Measurements from ENCODE around the gene NBPF6. TPM values are rescaled to one million over a fixed set of nuclear protein-coding genes. Genes with fewer than 3 reads are reported as not detected.
"Not testable (repeated sequence)": the region's sequence is repeated elsewhere in the genome, so short reads cannot be mapped to it uniquely, and the experiment has no call there.

NBPF6 gene
- total RNA-seq, 1 experiment from 2014 or later: not detected

DNA sequence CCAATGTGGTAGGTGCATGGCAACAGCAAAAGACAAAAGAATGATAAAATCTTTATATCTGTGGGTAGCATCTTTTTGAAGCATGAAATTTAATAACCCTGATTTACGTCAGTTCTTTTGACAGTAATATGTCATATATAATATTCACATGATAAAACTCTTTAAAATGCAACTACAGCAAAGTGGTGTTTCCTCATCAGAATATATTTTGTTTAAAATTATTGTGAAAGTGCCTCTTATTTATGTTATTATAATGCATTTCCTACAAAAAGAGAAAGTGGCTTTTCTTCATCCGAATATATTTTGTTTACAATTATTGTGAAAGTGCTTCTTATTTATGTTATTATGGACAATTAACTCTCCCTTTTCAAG lies 62.9 kb downstream of the NBPF6 start:
- POLR2A ChIA-PET: interaction anchor here (1.4 to 1.9 kb wide), 2 partner anchors 10 to 130 kb away, joined by 3 to 6 read pairs; no protein-coding TSS in a partner anchor
- CTCF ChIA-PET: interaction anchor here (0.6 to 5.7 kb wide), 22 partner anchors 9 to 1419 kb away, joined by 3 to 122 read pairs (median 4); partner anchors contain the start of genes CLCC1 and EEIG2
- DNase-seq (ENCODE audit: unreplicated experiment): no peak
- TF ChIP-seq, protein P1, sequence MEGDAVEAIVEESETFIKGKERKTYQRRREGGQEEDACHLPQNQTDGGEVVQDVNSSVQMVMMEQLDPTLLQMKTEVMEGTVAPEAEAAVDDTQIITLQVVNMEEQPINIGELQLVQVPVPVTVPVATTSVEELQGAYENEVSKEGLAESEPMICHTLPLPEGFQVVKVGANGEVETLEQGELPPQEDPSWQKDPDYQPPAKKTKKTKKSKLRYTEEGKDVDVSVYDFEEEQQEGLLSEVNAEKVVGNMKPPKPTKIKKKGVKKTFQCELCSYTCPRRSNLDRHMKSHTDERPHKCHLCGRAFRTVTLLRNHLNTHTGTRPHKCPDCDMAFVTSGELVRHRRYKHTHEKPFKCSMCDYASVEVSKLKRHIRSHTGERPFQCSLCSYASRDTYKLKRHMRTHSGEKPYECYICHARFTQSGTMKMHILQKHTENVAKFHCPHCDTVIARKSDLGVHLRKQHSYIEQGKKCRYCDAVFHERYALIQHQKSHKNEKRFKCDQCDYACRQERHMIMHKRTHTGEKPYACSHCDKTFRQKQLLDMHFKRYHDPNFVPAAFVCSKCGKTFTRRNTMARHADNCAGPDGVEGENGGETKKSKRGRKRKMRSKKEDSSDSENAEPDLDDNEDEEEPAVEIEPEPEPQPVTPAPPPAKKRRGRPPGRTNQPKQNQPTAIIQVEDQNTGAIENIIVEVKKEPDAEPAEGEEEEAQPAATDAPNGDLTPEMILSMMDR (IDR thresholded peaks at IDR 0.05; ENCODE audit: unreplicated experiment): no peak
- no peaks in the 10 kb centered on the region for H3K4me1 Mint-ChIP-seq (ENCODE audit: insufficient read depth, unreplicated experiment)
- peaks cover 20% of the 10 kb centered on the region for H3K27me3 Mint-ChIP-seq (ENCODE audit: insufficient read depth, unreplicated experiment)
- no peak overlapping the region for H3K4me3 Mint-ChIP-seq (ENCODE audit: unreplicated experiment)
- intact Hi-C loops (cut with micrococcal nuclease): loop anchor here (2.0 kb wide), 3 partner anchors 58 to 386 kb away; partner anchors contain the start of gene STXBP3
- no peaks in the 10 kb centered on the region for H3K36me3 Mint-ChIP-seq (ENCODE audit: insufficient read depth, unreplicated experiment)
- no TSS peak for BruUV-seq (replicated peaks)
- no peaks in the 10 kb centered on the region for H3K9me3 Mint-ChIP-seq (ENCODE audit: unreplicated experiment)
- H3K27ac Mint-ChIP-seq (ENCODE audit: low read depth, unreplicated experiment): no peak overlapping the region

DNA sequence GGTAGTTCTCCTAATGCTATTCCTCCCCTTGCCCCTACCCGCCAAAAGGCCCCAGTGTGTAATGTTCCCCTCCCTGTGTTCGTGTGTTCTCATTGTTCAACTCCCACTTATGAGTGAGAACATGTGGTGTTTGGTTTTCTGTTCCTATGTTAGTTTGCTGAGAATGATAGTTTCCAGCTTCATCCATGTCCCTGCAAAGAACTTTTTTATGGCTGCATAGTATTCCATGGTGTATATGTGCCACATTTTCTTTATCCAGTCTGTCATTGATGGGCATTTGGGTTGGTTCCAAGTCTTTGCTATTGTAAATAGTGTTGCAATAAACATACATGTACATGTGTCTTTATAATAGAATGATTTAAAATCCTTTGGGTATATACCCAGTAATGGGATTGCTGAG lies 63.8 kb downstream of the NBPF6 start:
- DNase-seq (ENCODE audit: unreplicated experiment); BruUV-seq (replicated peaks); H3K9me3 Mint-ChIP-seq (ENCODE audit: unreplicated experiment); H3K27ac Mint-ChIP-seq (ENCODE audit: low read depth, unreplicated experiment); H3K36me3 Mint-ChIP-seq (ENCODE audit: insufficient read depth, unreplicated experiment); H3K4me1 Mint-ChIP-seq (ENCODE audit: insufficient read depth, unreplicated experiment); H3K4me3 Mint-ChIP-seq (ENCODE audit: unreplicated experiment); POLR2A ChIA-PET: not testable (repeated sequence)
- H3K27me3 Mint-ChIP-seq (ENCODE audit: insufficient read depth, unreplicated experiment): peaks cover 29% of the 10 kb centered on the region
- CTCF ChIA-PET: interaction anchor here (0.6 to 5.7 kb wide), 5 partner anchors 46 to 168 kb away, joined by 3 to 122 read pairs (median 3); partner anchors contain the start of gene EEIG2
- intact Hi-C loops (cut with micrococcal nuclease): loop anchor here (2.0 kb wide), 3 partner anchors 57 to 385 kb away; partner anchors contain the start of gene STXBP3

DNA sequence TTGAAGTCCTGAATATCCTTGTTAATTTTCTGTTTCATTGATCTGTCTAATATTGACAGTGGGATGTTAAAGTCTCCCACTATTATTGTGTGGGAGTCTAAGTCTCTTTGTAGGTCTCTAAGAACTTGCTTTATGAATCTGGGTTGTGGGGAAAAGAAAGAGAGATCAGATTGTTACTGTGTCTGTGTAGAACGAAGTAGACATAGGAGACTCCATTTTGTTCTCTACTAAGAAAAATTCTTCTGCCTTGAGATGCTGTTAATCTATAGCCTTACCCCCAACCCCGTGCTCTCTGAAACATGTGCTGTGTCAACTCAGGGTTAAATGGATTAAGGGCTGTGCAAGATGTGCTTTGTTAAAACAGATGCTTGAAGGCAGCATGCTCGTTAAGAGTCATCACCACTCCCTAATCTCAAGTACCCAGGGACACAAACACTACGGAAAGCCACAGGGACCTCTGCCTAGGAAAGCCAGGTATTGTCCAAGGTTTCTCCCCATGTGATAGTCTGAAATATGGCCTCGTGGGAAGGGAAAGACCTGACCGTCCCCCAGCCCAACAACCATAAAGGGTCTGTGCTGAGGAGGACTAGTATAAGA lies 67.3 kb downstream of the NBPF6 start:
- intact Hi-C loops (cut with micrococcal nuclease); H3K4me1 Mint-ChIP-seq (ENCODE audit: insufficient read depth, unreplicated experiment); DNase-seq (ENCODE audit: unreplicated experiment); POLR2A ChIA-PET; H3K36me3 Mint-ChIP-seq (ENCODE audit: insufficient read depth, unreplicated experiment); H3K27ac Mint-ChIP-seq (ENCODE audit: low read depth, unreplicated experiment); BruUV-seq (replicated peaks); H3K4me3 Mint-ChIP-seq (ENCODE audit: unreplicated experiment); CTCF ChIA-PET; H3K9me3 Mint-ChIP-seq (ENCODE audit: unreplicated experiment): not testable (repeated sequence)
- H3K27me3 Mint-ChIP-seq (ENCODE audit: insufficient read depth, unreplicated experiment): peaks cover 40% of the 10 kb centered on the region

Other genes with a start within 250 kb of the NBPF6 start
- 21.0 and 28.3 TPM in 2 replicates for gene SLC25A24, start 250.0 kb upstream of the NBPF6 start, total RNA-seq (2022)
- gene NBPF4, start 206.3 kb upstream of the NBPF6 start, total RNA-seq (2022): not detected in 2 replicates
- gene EEIG2, start 109.8 kb downstream of the NBPF6 start, total RNA-seq (2022): 0.63 and 0.93 TPM in 2 replicates
- not detected in 2 replicates for gene HENMT1, start 210.8 kb downstream of the NBPF6 start, total RNA-seq (2022)
- gene PRPF38B, start 242.0 kb downstream of the NBPF6 start, total RNA-seq (2022): 65.1 and 65.3 TPM in 2 replicates